SH-SY5Y (cell line): Measurements from ENCODE around the gene LOC101059915.

Source experiments
- GATA2 ChIP-seq: IDR thresholded peaks from 2 replicates; pipeline ENCODE4 v1.6.1; 2011; ENCODE audit warnings: mild to moderate bottlenecking, low read depth, low read length
- GATA3 ChIP-seq: IDR thresholded peaks from 2 replicates; pipeline ENCODE4 v1.6.1; 2011; ENCODE audit warnings: low read depth, mild to moderate bottlenecking, low read length, moderate library complexity

GRCh38 chrX:71629467-71629866 is 37.9 kb upstream of the LOC101059915 start:
- TF ChIP-seq GATA2 (no peak), GATA3 (no peak)
